ENCODE data around the gene OFD1.
A peak's percentile ranks its signal among the peaks of the same experiment; 100 is the strongest.

Gene OFD1, protein sequence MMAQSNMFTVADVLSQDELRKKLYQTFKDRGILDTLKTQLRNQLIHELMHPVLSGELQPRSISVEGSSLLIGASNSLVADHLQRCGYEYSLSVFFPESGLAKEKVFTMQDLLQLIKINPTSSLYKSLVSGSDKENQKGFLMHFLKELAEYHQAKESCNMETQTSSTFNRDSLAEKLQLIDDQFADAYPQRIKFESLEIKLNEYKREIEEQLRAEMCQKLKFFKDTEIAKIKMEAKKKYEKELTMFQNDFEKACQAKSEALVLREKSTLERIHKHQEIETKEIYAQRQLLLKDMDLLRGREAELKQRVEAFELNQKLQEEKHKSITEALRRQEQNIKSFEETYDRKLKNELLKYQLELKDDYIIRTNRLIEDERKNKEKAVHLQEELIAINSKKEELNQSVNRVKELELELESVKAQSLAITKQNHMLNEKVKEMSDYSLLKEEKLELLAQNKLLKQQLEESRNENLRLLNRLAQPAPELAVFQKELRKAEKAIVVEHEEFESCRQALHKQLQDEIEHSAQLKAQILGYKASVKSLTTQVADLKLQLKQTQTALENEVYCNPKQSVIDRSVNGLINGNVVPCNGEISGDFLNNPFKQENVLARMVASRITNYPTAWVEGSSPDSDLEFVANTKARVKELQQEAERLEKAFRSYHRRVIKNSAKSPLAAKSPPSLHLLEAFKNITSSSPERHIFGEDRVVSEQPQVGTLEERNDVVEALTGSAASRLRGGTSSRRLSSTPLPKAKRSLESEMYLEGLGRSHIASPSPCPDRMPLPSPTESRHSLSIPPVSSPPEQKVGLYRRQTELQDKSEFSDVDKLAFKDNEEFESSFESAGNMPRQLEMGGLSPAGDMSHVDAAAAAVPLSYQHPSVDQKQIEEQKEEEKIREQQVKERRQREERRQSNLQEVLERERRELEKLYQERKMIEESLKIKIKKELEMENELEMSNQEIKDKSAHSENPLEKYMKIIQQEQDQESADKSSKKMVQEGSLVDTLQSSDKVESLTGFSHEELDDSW

DNA sequence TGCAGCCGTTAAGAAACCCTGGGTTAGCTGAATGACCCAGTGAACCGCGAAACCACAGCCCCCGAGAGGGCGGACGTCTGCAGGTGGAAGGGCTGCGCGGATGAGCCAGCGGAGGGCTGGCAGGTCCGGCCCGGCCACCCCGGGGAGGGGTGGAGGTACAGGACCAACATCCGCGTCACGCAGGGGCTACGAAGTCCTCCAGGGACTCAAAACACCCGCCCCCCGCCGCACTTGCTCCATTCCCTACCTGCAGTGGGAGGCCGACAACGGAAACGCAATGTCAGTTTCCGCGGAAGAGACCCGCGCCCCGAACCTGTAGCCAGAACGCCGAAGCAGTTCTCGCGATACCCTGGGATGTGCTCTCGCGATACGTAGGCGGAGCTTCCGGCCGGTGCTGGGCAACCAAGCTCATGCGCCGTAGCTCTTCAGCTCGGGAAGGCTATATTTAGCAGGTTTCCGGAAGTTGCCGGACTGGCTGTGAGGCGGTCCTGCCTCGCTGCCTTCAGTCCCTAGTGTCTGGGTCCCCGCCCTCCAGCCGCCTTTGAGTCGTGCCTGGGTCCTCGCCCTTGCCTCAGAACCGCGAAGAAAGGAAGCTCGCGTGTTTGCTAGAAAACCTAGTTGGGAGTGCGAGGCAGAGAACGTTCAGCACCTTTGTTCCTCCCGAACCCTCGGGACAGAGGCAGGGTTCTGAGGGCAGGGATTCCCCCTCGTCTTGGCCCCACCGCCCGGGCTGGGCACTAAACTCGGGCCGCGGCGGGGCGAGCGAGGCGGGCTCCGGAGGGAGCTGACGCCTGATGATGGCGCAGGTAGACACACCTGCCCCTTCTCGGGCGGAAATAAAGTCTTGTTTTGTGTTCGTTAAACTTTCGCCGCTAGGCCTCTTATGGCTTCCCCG, at the start of gene OFD1, which contains the start of gene TRAPPC2:
OFD1 (plus strand) TSS at position 471 of the 895 bp plus-strand sequence; CDS start at position 795, 324 bp downstream.
TRAPPC2 (minus strand) TSS at position 343 of the 895 bp plus-strand sequence. CDS start 14,657 bp downstream, outside the sequence.
- TF ChIP-seq NFIC (IDR thresholded peaks at IDR 0.05) (no peak), TAF1 (IDR thresholded peaks at IDR 0.05; ENCODE audit: low read depth) (peak; percentile 59), TCF12 (IDR thresholded peaks at IDR 0.05; ENCODE audit: low read depth) (peak; percentile 26; the same call in 1 of the 2 replicates), TEAD4 (IDR thresholded peaks at IDR 0.05) (no peak), EP300 (IDR thresholded peaks at IDR 0.05; ENCODE audit: borderline replicate concordance) (no peak), RAD21 (IDR thresholded peaks at IDR 0.05; ENCODE audit: low read depth) (no peak)

DNA sequence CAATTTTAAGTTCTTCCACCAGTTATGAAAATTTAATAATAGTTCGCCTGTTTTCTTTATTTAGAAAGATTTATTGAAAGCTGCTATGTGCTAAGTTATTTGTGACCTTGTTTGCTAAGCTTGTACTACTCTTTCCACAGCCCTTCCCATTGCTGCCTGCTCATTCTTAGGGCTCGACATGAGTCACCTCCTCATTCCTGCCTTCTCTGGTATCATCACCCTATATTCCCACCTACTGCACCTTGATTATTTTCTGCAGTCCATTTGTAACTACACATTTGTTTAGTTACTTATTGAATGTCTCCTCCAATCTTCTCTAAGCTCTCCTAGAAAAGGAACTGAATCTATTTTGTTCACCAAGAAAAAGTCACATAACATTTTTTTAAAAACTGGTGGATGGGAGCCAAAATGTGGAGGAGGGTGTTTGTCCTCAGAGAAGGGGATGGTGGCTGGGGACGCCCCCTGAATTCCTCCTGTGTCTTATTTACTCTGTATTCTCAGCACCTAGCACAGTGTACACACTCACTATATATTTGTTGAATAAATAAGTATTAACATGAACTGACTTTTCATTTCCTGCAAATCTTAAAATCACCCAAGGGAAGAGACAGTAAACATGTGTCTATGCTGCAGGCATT, 49.3 kb upstream of the OFD1 start:
- TF ChIP-seq, protein P1, sequence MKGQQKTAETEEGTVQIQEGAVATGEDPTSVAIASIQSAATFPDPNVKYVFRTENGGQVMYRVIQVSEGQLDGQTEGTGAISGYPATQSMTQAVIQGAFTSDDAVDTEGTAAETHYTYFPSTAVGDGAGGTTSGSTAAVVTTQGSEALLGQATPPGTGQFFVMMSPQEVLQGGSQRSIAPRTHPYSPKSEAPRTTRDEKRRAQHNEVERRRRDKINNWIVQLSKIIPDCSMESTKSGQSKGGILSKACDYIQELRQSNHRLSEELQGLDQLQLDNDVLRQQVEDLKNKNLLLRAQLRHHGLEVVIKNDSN (IDR thresholded peaks at IDR 0.05): no peak
- TF ChIP-seq, protein P2, sequence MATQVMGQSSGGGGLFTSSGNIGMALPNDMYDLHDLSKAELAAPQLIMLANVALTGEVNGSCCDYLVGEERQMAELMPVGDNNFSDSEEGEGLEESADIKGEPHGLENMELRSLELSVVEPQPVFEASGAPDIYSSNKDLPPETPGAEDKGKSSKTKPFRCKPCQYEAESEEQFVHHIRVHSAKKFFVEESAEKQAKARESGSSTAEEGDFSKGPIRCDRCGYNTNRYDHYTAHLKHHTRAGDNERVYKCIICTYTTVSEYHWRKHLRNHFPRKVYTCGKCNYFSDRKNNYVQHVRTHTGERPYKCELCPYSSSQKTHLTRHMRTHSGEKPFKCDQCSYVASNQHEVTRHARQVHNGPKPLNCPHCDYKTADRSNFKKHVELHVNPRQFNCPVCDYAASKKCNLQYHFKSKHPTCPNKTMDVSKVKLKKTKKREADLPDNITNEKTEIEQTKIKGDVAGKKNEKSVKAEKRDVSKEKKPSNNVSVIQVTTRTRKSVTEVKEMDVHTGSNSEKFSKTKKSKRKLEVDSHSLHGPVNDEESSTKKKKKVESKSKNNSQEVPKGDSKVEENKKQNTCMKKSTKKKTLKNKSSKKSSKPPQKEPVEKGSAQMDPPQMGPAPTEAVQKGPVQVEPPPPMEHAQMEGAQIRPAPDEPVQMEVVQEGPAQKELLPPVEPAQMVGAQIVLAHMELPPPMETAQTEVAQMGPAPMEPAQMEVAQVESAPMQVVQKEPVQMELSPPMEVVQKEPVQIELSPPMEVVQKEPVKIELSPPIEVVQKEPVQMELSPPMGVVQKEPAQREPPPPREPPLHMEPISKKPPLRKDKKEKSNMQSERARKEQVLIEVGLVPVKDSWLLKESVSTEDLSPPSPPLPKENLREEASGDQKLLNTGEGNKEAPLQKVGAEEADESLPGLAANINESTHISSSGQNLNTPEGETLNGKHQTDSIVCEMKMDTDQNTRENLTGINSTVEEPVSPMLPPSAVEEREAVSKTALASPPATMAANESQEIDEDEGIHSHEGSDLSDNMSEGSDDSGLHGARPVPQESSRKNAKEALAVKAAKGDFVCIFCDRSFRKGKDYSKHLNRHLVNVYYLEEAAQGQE (IDR thresholded peaks at IDR 0.05; ENCODE audit: low read depth): no peak
- TF ChIP-seq FOXM1 (IDR thresholded peaks at IDR 0.05; ENCODE audit: borderline replicate concordance, low read depth) (no peak), YY1 (IDR thresholded peaks at IDR 0.05; ENCODE audit: low read depth) (no peak), TAF1 (IDR thresholded peaks at IDR 0.05; ENCODE audit: low read depth) (no peak), TCF12 (IDR thresholded peaks at IDR 0.05; ENCODE audit: low read depth) (no peak), CEBPB (IDR thresholded peaks at IDR 0.05) (no peak), EGR1 (IDR thresholded peaks at IDR 0.05) (no peak), RAD21 (IDR thresholded peaks at IDR 0.05; ENCODE audit: low read depth) (no peak), NFIC (IDR thresholded peaks at IDR 0.05) (no peak), EP300 (IDR thresholded peaks at IDR 0.05; ENCODE audit: borderline replicate concordance) (no peak), ZBTB7A (IDR thresholded peaks at IDR 0.05; ENCODE audit: low read depth) (no peak), CREB1 (IDR thresholded peaks at IDR 0.05; ENCODE audit: low read depth) (no peak)
- TF ChIP-seq, protein P3, sequence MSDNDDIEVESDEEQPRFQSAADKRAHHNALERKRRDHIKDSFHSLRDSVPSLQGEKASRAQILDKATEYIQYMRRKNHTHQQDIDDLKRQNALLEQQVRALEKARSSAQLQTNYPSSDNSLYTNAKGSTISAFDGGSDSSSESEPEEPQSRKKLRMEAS (IDR thresholded peaks at IDR 0.05): no peak

DNA sequence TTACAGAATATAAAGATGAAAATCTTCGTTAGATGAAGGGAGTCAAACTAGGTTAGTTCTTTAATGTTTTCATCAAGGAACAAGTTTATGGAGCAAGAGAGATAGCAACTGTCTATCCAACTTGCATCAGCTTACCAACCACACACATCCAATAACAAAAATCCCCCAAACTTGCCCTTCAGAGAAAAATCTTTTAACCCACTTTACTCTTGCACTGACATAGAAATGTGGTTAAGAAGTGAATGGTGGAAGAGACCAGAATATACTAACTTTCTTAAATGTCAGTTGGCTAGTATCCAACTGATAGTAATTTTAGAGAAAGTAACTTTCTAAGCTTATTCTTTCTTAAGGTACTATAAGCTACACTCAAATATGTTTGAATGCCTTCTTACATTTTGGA, 47.3 kb upstream of the OFD1 start:
- no peak for TF ChIP-seq CEBPB (IDR thresholded peaks at IDR 0.05)
- TF ChIP-seq, protein P3 (IDR thresholded peaks at IDR 0.05): no peak

DNA sequence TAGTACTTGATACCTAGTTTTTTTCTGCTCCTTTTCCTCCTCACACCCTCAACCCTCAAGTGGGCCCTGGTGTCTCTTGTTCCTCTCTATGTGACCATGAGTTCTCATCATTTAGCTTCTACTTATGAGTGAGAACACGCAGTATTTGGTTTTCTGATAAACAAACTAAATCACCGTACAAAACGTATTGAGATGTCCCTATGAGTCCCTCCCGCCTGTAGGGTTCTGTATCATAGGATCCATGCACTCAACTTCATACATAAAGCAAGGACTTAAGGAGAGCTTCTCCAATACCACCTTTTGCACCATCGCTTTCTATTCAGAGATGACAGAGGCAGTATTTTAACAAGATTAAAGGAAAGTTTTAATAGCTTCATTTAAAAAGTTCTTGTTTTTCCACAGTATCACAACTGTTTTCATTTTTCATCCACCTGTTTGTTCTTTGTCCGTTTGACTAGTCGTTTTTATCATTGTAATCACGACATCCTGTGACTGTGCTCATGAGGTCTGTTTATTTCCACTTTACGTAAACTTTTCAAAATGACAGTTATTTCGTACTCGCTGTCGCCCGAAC, 46.1 kb upstream of the OFD1 start:
- TF ChIP-seq CEBPB (IDR thresholded peaks at IDR 0.05) (no peak), EGR1 (IDR thresholded peaks at IDR 0.05) (no peak), NFIC (IDR thresholded peaks at IDR 0.05) (no peak), TEAD4 (IDR thresholded peaks at IDR 0.05) (no peak), TAF1 (IDR thresholded peaks at IDR 0.05; ENCODE audit: low read depth) (no peak), YY1 (IDR thresholded peaks at IDR 0.05; ENCODE audit: low read depth) (no peak), EP300 (IDR thresholded peaks at IDR 0.05; ENCODE audit: borderline replicate concordance) (no peak)
- TF ChIP-seq, protein P2 (IDR thresholded peaks at IDR 0.05; ENCODE audit: low read depth): no peak
- TF ChIP-seq, protein P1 (IDR thresholded peaks at IDR 0.05): no peak
